HepG2 (cell line): ENCODE data around the gene PXT1. TPM values are rescaled to one million over a fixed set of nuclear protein-coding genes. Genes with fewer than 3 reads are reported as not detected.

Experiments used
- polyA plus RNA-seq, 8 experiments: library from polyadenylated mRNA; depleted of rRNA in 3 of 8; stranded (reverse) in 7 of 8; unstranded in 1 of 8; fragments of >200 nt; fragmentation: Illumina TruSeq in 4 of 8; extraction: Trizol in 4 of 8; gene quantifications; 2 replicates each; pipeline versions ENCODE4 v1.2.1 to v1.2.3, GENCODE V29; 2011 to 2016; ENCODE audit warnings: low read depth in 4 of 8, missing spikeins in 1 of 8, mixed read lengths in 1 of 8; ENCODE audit not compliant: insufficient read depth in 1 of 8
- small RNA-seq, 3 experiments: library from RNA; depleted of rRNA; stranded (forward); fragments of <200 nt; gene quantifications; one replicate each; pipeline ENCODE3, GENCODE V24; 2012; ENCODE audit warnings: low read depth in 2 of 3, low replicate concordance in 1 of 3; ENCODE audit not compliant: insufficient read length in 3 of 3, insufficient read depth in 2 of 3
- total RNA-seq, 5 experiments: library from RNA; depleted of rRNA; stranded (reverse); fragments of >200 nt; fragmentation: Illumina TruSeq; extraction: Trizol; gene quantifications; 2 replicates each; pipeline ENCODE4 v1.2.3, GENCODE V29; 2016; ENCODE audit warnings: low read depth in 1 of 5

The PXT1 gene
- total and polyA plus RNA-seq, 2 of the 13 experiments (the other 11 are each of a cell fraction or from before 2014, with no cell fraction given), result 0.04 TPM; not detected in 1

Small RNAs within 50 kb of the gene (small RNA-seq; reads per million reads assigned to genes)
- gene RN7SL502P, result 0 reads per million in 3 experiments

Other genes with a start within 250 kb of the PXT1 start
- gene BRPF3, start 246.1 kb downstream of the PXT1 start, total RNA-seq (2016; rRNA removed; fragmentation: Illumina TruSeq; extraction: Trizol), result 12.3 and 14.7 TPM in 2 replicates
- 22.9 and 25.2 TPM in 2 replicates for gene BRPF3, start 246.1 kb downstream of the PXT1 start, polyA plus RNA-seq (2011; rRNA removed)
- not detected in 2 replicates for gene PNPLA1, start 172.8 kb downstream of the PXT1 start, total RNA-seq (2016; rRNA removed; fragmentation: Illumina TruSeq; extraction: Trizol)
- gene PNPLA1, start 172.8 kb downstream of the PXT1 start, polyA plus RNA-seq (2011; rRNA removed), result not detected in 2 replicates
- not detected in 2 replicates for gene BNIP5, start 106.0 kb downstream of the PXT1 start, total RNA-seq (2016; rRNA removed; fragmentation: Illumina TruSeq; extraction: Trizol)
- 0.01 TPM in 1 of 2 replicates, not detected in the other for gene BNIP5, start 106.0 kb downstream of the PXT1 start, polyA plus RNA-seq (2011; rRNA removed)
- not detected in 2 replicates for gene ETV7, start 55.2 kb downstream of the PXT1 start, total RNA-seq (2016; rRNA removed; fragmentation: Illumina TruSeq; extraction: Trizol)
- not detected in 2 replicates for gene ETV7, start 55.2 kb downstream of the PXT1 start, polyA plus RNA-seq (2011; rRNA removed)
- 67.1 and 103 TPM in 2 replicates for gene KCTD20, start 146 bp upstream of the PXT1 start, total RNA-seq (2016; rRNA removed; fragmentation: Illumina TruSeq; extraction: Trizol)
- 44.7 and 52.7 TPM in 2 replicates for gene KCTD20, start 146 bp upstream of the PXT1 start, polyA plus RNA-seq (2011; rRNA removed)
- 20.7 and 25.5 TPM in 2 replicates for gene STK38, start 104.6 kb upstream of the PXT1 start, total RNA-seq (2016; rRNA removed; fragmentation: Illumina TruSeq; extraction: Trizol)
- gene STK38, start 104.6 kb upstream of the PXT1 start, polyA plus RNA-seq (2011; rRNA removed), result 10.3 and 10.7 TPM in 2 replicates
- gene SRSF3, start 151.5 kb upstream of the PXT1 start, total RNA-seq (2016; rRNA removed; fragmentation: Illumina TruSeq; extraction: Trizol), result 684 and 1,115 TPM in 2 replicates
- 149 and 206 TPM in 2 replicates for gene SRSF3, start 151.5 kb upstream of the PXT1 start, polyA plus RNA-seq (2011; rRNA removed)
- gene CDKN1A, start 235.9 kb upstream of the PXT1 start, total RNA-seq (2016; rRNA removed; fragmentation: Illumina TruSeq; extraction: Trizol), result 56.0 and 60.7 TPM in 2 replicates
- gene CDKN1A, start 235.9 kb upstream of the PXT1 start, polyA plus RNA-seq (2011; rRNA removed), result 92.1 and 131 TPM in 2 replicates